ENCODE measurements around the gene MLIP.

Gene MLIP

DNA sequence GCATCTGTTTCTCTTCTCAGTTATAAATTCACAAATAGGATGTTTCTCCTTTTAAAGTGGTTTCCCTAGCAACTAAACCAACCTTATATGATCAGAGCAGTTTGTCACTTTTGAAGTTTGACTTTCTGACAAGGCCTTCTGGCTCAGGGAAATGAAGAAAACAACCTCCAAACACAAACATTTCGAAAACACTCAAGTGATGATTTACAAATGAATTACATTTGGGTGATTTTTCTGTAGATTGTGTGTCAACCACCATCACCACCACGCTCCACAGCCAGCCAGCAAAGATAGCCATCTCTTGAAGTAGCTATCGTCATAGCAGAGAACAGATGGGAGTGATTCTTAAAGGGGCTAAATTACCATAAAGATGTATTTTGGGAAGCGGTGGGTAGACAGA, 16.5 kb upstream of the MLIP start:
- H3K4me3 ChIP-seq (ENCODE audit: low read depth, low read length): no peak overlapping the region
- DNase-seq (ENCODE audit: low read depth): no peak
- TF ChIP-seq, protein P1, sequence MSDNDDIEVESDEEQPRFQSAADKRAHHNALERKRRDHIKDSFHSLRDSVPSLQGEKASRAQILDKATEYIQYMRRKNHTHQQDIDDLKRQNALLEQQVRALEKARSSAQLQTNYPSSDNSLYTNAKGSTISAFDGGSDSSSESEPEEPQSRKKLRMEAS (IDR thresholded peaks at IDR 0.05; ENCODE audit: low read depth, low read length): no peak
- TF ChIP-seq, protein P2, sequence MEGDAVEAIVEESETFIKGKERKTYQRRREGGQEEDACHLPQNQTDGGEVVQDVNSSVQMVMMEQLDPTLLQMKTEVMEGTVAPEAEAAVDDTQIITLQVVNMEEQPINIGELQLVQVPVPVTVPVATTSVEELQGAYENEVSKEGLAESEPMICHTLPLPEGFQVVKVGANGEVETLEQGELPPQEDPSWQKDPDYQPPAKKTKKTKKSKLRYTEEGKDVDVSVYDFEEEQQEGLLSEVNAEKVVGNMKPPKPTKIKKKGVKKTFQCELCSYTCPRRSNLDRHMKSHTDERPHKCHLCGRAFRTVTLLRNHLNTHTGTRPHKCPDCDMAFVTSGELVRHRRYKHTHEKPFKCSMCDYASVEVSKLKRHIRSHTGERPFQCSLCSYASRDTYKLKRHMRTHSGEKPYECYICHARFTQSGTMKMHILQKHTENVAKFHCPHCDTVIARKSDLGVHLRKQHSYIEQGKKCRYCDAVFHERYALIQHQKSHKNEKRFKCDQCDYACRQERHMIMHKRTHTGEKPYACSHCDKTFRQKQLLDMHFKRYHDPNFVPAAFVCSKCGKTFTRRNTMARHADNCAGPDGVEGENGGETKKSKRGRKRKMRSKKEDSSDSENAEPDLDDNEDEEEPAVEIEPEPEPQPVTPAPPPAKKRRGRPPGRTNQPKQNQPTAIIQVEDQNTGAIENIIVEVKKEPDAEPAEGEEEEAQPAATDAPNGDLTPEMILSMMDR (IDR thresholded peaks at IDR 0.05; ENCODE audit: low read depth, low read length): no peak
- TF ChIP-seq POLR2A (IDR thresholded peaks at IDR 0.05; ENCODE audit: extremely low read depth, insufficient read length): no peak

DNA sequence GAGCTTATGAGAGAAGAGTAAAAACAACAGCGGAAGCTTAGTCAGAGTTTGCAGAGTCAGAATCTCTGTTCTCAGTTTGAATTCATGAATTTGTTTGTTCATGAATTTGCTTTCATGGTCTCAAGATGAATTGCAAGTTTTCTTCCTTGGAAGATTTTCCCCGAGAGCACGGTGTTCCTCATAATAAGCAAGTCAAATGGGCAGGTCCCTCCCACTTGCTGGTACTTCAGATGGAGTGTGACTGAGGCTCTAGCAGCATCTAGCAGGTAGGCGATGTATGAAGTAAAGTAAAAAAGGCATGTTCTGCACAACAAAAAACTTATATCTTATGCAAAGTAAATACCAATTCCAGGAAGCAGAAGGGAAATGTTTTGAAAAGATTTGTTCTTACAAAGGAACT, 15.5 kb upstream of the MLIP start:
- no peak overlapping the region for H3K4me3 ChIP-seq (ENCODE audit: low read depth, low read length)
- TF ChIP-seq POLR2A (IDR thresholded peaks at IDR 0.05; ENCODE audit: extremely low read depth, insufficient read length) (no peak), MYC (IDR thresholded peaks at IDR 0.05; ENCODE audit: low read depth, low read length) (no peak)
- TF ChIP-seq, protein P2 (IDR thresholded peaks at IDR 0.05; ENCODE audit: low read depth, low read length): no peak
- TF ChIP-seq, protein P1 (IDR thresholded peaks at IDR 0.05; ENCODE audit: low read depth, low read length): no peak
- no peak for DNase-seq (ENCODE audit: low read depth)

DNA sequence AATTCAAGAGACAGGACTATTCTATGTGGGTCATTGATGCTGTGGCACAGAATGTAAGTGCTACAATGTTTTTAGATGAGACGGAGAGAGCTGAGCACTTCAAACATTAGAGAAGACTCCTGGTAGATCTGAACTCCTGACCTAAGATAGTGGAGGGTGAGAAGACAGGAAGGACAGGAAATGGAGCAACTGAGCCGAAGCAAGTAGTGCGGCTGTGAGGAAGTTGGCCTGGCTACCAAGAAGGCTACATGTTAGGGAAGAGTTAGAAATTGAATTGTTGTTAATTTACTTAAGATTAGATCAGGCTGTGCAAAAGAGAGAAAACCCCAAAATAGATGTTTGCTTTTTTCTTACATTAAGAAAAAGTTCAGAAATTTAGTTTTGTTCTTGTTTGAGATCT, 14.4 kb upstream of the MLIP start:
- DNase-seq (ENCODE audit: low read depth): no peak
- TF ChIP-seq, protein P1 (IDR thresholded peaks at IDR 0.05; ENCODE audit: low read depth, low read length): no peak
- TF ChIP-seq POLR2A (IDR thresholded peaks at IDR 0.05; ENCODE audit: extremely low read depth, insufficient read length): no peak
- no peak for TF ChIP-seq MYC (IDR thresholded peaks at IDR 0.05; ENCODE audit: low read depth, low read length)
- TF ChIP-seq, protein P2 (IDR thresholded peaks at IDR 0.05; ENCODE audit: low read depth, low read length): no peak
- no peak overlapping the region for H3K4me3 ChIP-seq (ENCODE audit: low read depth, low read length)

DNA sequence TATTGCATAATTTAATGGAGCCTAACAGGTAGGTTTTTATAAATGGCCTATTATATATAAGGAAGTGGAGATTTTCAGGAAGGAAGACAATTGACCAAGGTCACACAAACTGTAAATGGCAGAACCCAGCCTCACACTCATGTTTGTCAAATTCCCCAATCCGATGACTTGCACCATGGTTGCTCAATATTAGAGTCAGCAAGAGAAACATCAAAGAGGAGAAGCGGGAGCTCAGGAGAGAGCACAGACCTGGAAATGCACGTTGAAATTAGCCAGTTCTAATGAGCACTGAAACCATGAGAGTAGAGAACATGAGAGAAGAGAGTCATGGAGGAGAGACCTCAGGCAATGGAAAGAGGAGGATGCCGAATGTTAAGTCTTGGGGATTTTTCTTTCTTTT, 13.5 kb upstream of the MLIP start:
- no peak for TF ChIP-seq POLR2A (IDR thresholded peaks at IDR 0.05; ENCODE audit: extremely low read depth, insufficient read length)
- TF ChIP-seq MYC (IDR thresholded peaks at IDR 0.05; ENCODE audit: low read depth, low read length): no peak
- TF ChIP-seq, protein P2 (IDR thresholded peaks at IDR 0.05; ENCODE audit: low read depth, low read length): no peak
- TF ChIP-seq, protein P1 (IDR thresholded peaks at IDR 0.05; ENCODE audit: low read depth, low read length): no peak
- peak; percentile 4 for DNase-seq (ENCODE audit: low read depth)
- no peak overlapping the region for H3K4me3 ChIP-seq (ENCODE audit: low read depth, low read length)

DNA sequence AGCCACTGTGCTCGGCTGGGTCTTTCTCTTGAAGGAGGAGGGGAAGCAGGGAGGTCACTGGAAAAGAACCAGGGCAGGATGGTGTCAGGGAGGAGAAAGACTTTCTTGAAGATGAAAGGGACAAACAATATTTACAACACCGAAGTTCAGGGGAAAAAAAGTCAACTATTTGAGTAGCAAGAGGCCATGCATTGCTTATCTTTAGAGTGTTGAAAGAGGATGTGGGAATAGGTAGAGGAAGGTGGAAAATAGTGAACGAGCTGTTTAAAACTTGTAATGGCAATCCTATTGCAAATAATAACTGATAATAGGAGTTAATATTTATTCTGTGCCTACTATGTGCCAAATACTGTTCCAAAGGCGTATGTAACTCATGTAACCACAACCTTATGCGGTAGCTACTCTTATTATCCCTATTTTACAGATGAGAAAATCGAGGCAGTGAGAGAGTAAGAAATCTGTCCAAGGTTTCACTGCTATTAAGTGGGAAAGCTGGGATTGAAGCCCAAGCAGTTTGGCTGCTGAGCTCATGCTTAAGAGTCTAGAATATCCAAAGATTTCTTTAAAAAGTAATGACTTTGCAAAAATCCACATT, 12.7 kb upstream of the MLIP start:
- H3K4me3 ChIP-seq (ENCODE audit: low read depth, low read length): no peak overlapping the region
- TF ChIP-seq POLR2A (IDR thresholded peaks at IDR 0.05; ENCODE audit: extremely low read depth, insufficient read length) (no peak), MYC (IDR thresholded peaks at IDR 0.05; ENCODE audit: low read depth, low read length) (no peak)
- TF ChIP-seq, protein P1 (IDR thresholded peaks at IDR 0.05; ENCODE audit: low read depth, low read length): no peak
- TF ChIP-seq, protein P2 (IDR thresholded peaks at IDR 0.05; ENCODE audit: low read depth, low read length): no peak
- DNase-seq (ENCODE audit: low read depth): no peak
